ENCODE data around the gene OLFML2B.

The OLFML2B gene

GRCh38 chr1:162028726-162029125, 5.1 kb upstream of the OLFML2B start:
- no peaks in the 10 kb centered on the region for H3K9me3 ChIP-seq (ENCODE audit: low read depth, low read length)
- H3K4me3 ChIP-seq, result no peak overlapping the region
- no peak for DNase-seq (ENCODE audit: low read depth, low spot score)
- H3K36me3 ChIP-seq (ENCODE audit: insufficient read depth, low read length), result no peaks in the 10 kb centered on the region
- TF ChIP-seq EZH2 (IDR thresholded peaks at IDR 0.05) (no peak), POLR2AphosphoS5 (IDR thresholded peaks at IDR 0.05; ENCODE audit: borderline replicate concordance, low read depth, low read length) (no peak), FOXP2 (optimal IDR thresholded peaks at IDR 0.05; ENCODE audit: control extremely low read depth, extremely low read length, insufficient read depth) (no peak)
- H3K9ac ChIP-seq (ENCODE audit: insufficient read length), result no peak overlapping the region
- no peak overlapping the region for H3K27ac ChIP-seq

- Histone ChIP-seq H3K36me3 (ENCODE audit: insufficient read depth, low read length) (no peaks in the 10 kb centered on the region), H3K9ac (ENCODE audit: insufficient read length) (no peak overlapping the region), H3K9me3 (ENCODE audit: low read depth, low read length) (no peaks in the 10 kb centered on the region), H3K4me3 (no peak overlapping the region), H3K27ac (no peak overlapping the region)
- no peak for TF ChIP-seq EZH2 (IDR thresholded peaks at IDR 0.05)
- no peak for TF ChIP-seq POLR2AphosphoS5 (IDR thresholded peaks at IDR 0.05; ENCODE audit: borderline replicate concordance, low read depth, low read length)
- no peak for TF ChIP-seq FOXP2 (optimal IDR thresholded peaks at IDR 0.05; ENCODE audit: control extremely low read depth, extremely low read length, insufficient read depth)
- DNase-seq (ENCODE audit: low read depth, low spot score), result no peak
Measured at GRCh38 chr1:162026881-162027280, 3.2 kb upstream of the OLFML2B start.

- H3K27ac ChIP-seq, result no peak overlapping the region
- DNase-seq (ENCODE audit: low read depth, low spot score), result no peak
- no peak overlapping the region for H3K9ac ChIP-seq (ENCODE audit: insufficient read length)
- no peaks in the 10 kb centered on the region for H3K36me3 ChIP-seq (ENCODE audit: insufficient read depth, low read length)
- no peak overlapping the region for H3K4me3 ChIP-seq
- no peak for TF ChIP-seq POLR2AphosphoS5 (IDR thresholded peaks at IDR 0.05; ENCODE audit: borderline replicate concordance, low read depth, low read length)
- no peak for TF ChIP-seq EZH2 (IDR thresholded peaks at IDR 0.05)
- no peak for TF ChIP-seq FOXP2 (optimal IDR thresholded peaks at IDR 0.05; ENCODE audit: control extremely low read depth, extremely low read length, insufficient read depth)
- H3K9me3 ChIP-seq (ENCODE audit: low read depth, low read length), result no peaks in the 10 kb centered on the region
Measured at GRCh38 chr1:162025541-162025940, 1.9 kb upstream of the OLFML2B start.

DNA sequence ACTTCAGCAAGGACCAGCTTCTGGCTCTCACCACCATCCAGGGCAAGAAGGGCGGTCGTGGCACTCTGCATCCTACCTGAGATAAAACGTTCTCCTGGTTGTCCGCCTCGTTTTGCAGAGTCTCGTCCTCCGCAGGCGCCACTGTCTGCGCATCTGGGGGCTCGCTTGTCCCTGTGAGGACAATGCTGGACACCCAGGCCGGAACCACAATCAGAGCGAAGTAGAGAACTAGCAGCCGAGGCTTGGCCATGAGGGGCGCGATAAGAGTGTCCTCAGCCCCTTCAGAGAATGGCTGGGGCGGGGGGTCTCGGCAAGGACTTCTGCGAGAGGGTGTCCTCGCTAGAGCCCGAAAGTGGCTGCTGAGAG, 505 bp downstream of the OLFML2B start:
- H3K27ac ChIP-seq, result no peak overlapping the region
- TF ChIP-seq POLR2AphosphoS5 (IDR thresholded peaks at IDR 0.05; ENCODE audit: borderline replicate concordance, low read depth, low read length), result no peak
- DNase-seq (ENCODE audit: low read depth, low spot score), result no peak

GRCh38 chr1:162022626-162023025, 1.0 kb downstream of the OLFML2B start:
- Histone ChIP-seq H3K4me3 (no peak overlapping the region), H3K9me3 (ENCODE audit: low read depth, low read length) (no peaks in the 10 kb centered on the region), H3K36me3 (ENCODE audit: insufficient read depth, low read length) (no peaks in the 10 kb centered on the region), H3K9ac (ENCODE audit: insufficient read length) (no peak overlapping the region), H3K27ac (no peak overlapping the region)
- TF ChIP-seq EZH2 (IDR thresholded peaks at IDR 0.05) (no peak), FOXP2 (optimal IDR thresholded peaks at IDR 0.05; ENCODE audit: control extremely low read depth, extremely low read length, insufficient read depth) (no peak), POLR2AphosphoS5 (IDR thresholded peaks at IDR 0.05; ENCODE audit: borderline replicate concordance, low read depth, low read length) (no peak)
- no peak for DNase-seq (ENCODE audit: low read depth, low spot score)

More for the DNA sequence above, 505 bp downstream of the OLFML2B start:
- peak overlapping the region; percentile 92 for H3K4me3 ChIP-seq
- H3K9me3 ChIP-seq (ENCODE audit: low read depth, low read length), result no peaks in the 10 kb centered on the region
- no peak overlapping the region for H3K9ac ChIP-seq (ENCODE audit: insufficient read length)
- H3K36me3 ChIP-seq (ENCODE audit: insufficient read depth, low read length), result no peaks in the 10 kb centered on the region

DNA sequence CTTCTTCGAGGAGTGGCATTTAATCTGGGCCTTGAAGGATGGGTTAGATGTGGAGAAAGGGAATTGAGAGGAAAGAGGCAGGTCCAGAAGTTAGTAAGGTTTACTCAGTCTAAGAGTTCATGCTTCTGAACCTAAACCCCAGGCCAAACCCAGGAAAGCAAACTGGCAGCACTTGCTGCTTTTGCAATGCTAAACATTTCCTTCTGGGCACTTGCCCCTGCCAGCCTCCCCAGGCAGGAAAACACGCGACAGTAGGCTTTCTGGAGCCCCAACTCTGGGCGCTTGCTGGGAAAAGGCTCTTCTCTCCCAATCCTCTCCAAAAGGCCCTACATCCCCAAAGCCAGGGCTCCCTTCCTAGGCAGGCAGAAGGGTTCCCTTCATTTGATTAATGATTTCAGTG, 2.5 kb downstream of the OLFML2B start:
- Histone ChIP-seq H3K4me3 (no peak overlapping the region), H3K9ac (ENCODE audit: insufficient read length) (no peak overlapping the region)

DNA sequence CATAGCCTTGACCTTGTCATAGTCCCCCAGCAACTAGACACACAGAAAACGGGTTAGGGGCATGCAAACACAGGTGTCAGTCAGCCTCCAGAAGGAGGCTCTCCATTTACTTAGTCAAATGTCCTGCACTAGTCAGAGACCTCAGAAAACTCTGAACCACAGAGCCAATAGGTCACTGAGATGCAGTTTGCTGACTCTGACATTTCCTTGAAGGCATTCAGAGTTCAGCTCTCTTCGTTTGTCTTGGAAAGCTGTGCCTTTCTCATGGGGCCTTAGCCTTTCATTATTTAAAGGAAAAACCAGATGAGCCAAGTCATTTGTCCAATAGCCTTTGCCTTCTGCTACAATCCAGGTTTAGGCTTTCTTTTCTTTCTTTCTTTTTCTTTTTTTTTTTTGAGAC, 3.5 kb downstream of the OLFML2B start:
- no peak for DNase-seq (ENCODE audit: low read depth, low spot score)
- H3K9me3 ChIP-seq (ENCODE audit: low read depth, low read length), result no peaks in the 10 kb centered on the region
- H3K4me3 ChIP-seq, result no peak overlapping the region
- H3K36me3 ChIP-seq (ENCODE audit: insufficient read depth, low read length), result no peaks in the 10 kb centered on the region
- TF ChIP-seq POLR2AphosphoS5 (IDR thresholded peaks at IDR 0.05; ENCODE audit: borderline replicate concordance, low read depth, low read length) (no peak), EZH2 (IDR thresholded peaks at IDR 0.05) (no peak), FOXP2 (optimal IDR thresholded peaks at IDR 0.05; ENCODE audit: control extremely low read depth, extremely low read length, insufficient read depth) (no peak)
- H3K27ac ChIP-seq, result no peak overlapping the region
- H3K9ac ChIP-seq (ENCODE audit: insufficient read length), result no peak overlapping the region

More for the DNA sequence above, 2.5 kb downstream of the OLFML2B start:
- no peak overlapping the region for H3K27ac ChIP-seq
- no peaks in the 10 kb centered on the region for H3K36me3 ChIP-seq (ENCODE audit: insufficient read depth, low read length)
- DNase-seq (ENCODE audit: low read depth, low spot score), result no peak
- TF ChIP-seq FOXP2 (optimal IDR thresholded peaks at IDR 0.05; ENCODE audit: control extremely low read depth, extremely low read length, insufficient read depth) (no peak), POLR2AphosphoS5 (IDR thresholded peaks at IDR 0.05; ENCODE audit: borderline replicate concordance, low read depth, low read length) (no peak), EZH2 (IDR thresholded peaks at IDR 0.05) (no peak)
- H3K9me3 ChIP-seq (ENCODE audit: low read depth, low read length), result no peaks in the 10 kb centered on the region

- H3K27ac ChIP-seq, result no peak overlapping the region
- no peak for TF ChIP-seq EZH2 (IDR thresholded peaks at IDR 0.05)
- H3K4me3 ChIP-seq, result no peak overlapping the region; the same call in 1 of the 2 replicates
- no peaks in the 10 kb centered on the region for H3K36me3 ChIP-seq (ENCODE audit: insufficient read depth, low read length)
- no peak overlapping the region for H3K9ac ChIP-seq (ENCODE audit: insufficient read length)
- no peaks in the 10 kb centered on the region for H3K9me3 ChIP-seq (ENCODE audit: low read depth, low read length)
- DNase-seq (ENCODE audit: low read depth, low spot score), result no peak
Measured at GRCh38 chr1:162019446-162019845, 4.2 kb downstream of the OLFML2B start.

DNA sequence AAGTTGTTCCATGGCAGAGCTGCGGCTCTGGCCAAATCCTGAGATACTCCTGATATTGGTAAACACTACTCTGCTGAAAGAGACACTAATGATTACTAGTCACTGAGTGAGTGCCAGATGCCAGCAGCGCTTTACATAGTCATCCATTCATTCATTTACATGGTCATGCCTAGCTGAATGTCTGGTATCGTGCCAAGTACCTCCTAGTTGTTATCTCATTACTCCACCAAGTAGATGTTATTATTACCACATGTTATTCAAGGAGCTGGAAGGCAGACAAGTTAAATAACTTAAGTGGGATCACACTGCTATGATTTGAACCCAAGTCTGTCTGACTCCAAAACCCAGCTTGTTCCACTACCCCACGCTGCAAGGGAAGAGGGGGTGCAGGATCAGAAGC, 4.7 kb downstream of the OLFML2B start:
- DNase-seq (ENCODE audit: low read depth, low spot score), result peak; percentile 90
- no peak for TF ChIP-seq EZH2 (IDR thresholded peaks at IDR 0.05)
- no peak for TF ChIP-seq FOXP2 (optimal IDR thresholded peaks at IDR 0.05; ENCODE audit: control extremely low read depth, extremely low read length, insufficient read depth)
- no peak for TF ChIP-seq POLR2AphosphoS5 (IDR thresholded peaks at IDR 0.05; ENCODE audit: borderline replicate concordance, low read depth, low read length)
- Histone ChIP-seq H3K4me3 (peak overlapping the region; percentile 37), H3K27ac (peak overlapping the region; percentile 61; the same call in 1 of the 2 replicates), H3K36me3 (ENCODE audit: insufficient read depth, low read length) (no peaks in the 10 kb centered on the region), H3K9ac (ENCODE audit: insufficient read length) (no peak overlapping the region), H3K9me3 (ENCODE audit: low read depth, low read length) (no peaks in the 10 kb centered on the region)
